ENCODE results near the gene SLC24A1. TPM values are rescaled to one million over a fixed set of nuclear protein-coding genes. Genes with fewer than 3 reads are reported as not detected.

Gene SLC24A1
- total RNA-seq, 1 donor from 2014 or later: 11.8 TPM

DNA sequence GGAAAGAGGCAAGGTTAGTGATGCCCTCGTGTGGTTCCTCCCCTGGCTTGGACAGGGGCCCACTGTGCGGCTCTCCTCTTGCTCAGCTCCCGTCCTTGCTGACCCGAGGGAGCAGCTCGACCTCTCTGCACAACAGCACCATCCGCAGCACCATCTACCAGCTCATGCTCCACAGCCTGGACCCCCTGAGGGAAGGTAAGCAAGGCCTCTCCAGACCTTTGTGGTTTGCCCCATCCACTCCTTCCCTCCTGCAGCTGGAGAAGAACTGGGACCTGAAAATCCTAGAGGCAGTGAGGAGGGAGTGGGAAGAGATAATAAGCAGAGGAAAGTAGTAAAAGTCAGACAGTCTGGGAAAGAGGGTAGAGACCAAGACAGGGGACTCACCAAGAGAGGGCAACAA lies 17.8 kb downstream of the SLC24A1 start:
- intact Hi-C loops (cut with DNase I): no loop called here
- Histone ChIP-seq H3K36me3 (no peaks in the 10 kb centered on the region), H3K27ac (no peak overlapping the region), H3K9me3 (no peaks in the 10 kb centered on the region), H3K27me3 (no peaks in the 10 kb centered on the region), H3K4me1 (peaks cover 14% of the 10 kb centered on the region), H3K4me3 (no peak overlapping the region)
- TF ChIP-seq CTCF (IDR thresholded peaks at IDR 0.05): no peak
- DNase-seq (no peak), ATAC-seq (no peak)

DNA sequence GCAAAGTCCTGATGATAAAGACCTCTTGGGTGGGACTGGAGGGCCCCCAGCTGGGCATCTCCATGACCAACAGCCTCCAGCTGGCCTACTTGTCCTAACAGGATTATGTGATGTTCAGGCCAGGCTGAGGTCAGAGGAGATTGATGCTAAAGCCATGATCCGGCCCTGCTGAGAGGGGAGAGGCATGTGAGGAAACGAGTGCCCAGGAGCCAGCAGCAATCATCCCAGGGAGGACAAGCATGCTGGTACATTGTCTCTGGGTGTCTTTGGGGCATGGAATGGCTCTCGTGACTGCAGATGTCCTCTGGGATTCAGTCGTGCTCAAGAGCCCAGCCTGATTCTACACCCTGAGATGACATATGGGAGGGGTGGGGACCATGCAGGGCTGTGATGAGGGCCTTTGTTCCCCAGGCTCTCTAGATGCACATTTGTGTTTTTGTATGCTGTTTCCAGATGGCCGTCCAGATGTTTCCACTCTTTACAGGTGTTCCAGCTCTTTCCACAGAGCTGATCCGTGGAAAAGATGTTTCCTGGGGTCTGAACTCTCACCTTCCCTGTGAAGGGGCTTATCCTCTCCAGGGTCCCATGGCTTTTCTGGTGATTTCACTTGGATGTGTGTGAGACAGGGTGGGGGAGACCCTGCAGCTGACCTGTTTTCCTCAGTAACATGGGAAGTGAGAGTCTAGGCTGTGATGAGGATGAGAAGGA lies 20.2 kb downstream of the SLC24A1 start:
- DNase-seq (no peak), ATAC-seq (peak; percentile 3)
- Histone ChIP-seq H3K27ac (no peak overlapping the region), H3K9me3 (no peaks in the 10 kb centered on the region), H3K4me3 (no peak overlapping the region), H3K4me1 (peaks cover 14% of the 10 kb centered on the region), H3K27me3 (no peaks in the 10 kb centered on the region), H3K36me3 (no peaks in the 10 kb centered on the region)
- intact Hi-C loops (cut with DNase I): no loop called here
- no peak for TF ChIP-seq CTCF (IDR thresholded peaks at IDR 0.05)

GRCh38 chr15:65642594-65642993 lies 20.9 kb downstream of the SLC24A1 start:
- peaks cover 14% of the 10 kb centered on the region for H3K4me1 ChIP-seq
- DNase-seq: no peak
- no peak overlapping the region for H3K4me3 ChIP-seq
- no peak for ATAC-seq
- no peak for TF ChIP-seq CTCF (IDR thresholded peaks at IDR 0.05)
- intact Hi-C loops (cut with DNase I): no loop called here
- no peaks in the 10 kb centered on the region for H3K36me3 ChIP-seq
- H3K27ac ChIP-seq: no peak overlapping the region
- no peaks in the 10 kb centered on the region for H3K27me3 ChIP-seq
- no peaks in the 10 kb centered on the region for H3K9me3 ChIP-seq

DNA sequence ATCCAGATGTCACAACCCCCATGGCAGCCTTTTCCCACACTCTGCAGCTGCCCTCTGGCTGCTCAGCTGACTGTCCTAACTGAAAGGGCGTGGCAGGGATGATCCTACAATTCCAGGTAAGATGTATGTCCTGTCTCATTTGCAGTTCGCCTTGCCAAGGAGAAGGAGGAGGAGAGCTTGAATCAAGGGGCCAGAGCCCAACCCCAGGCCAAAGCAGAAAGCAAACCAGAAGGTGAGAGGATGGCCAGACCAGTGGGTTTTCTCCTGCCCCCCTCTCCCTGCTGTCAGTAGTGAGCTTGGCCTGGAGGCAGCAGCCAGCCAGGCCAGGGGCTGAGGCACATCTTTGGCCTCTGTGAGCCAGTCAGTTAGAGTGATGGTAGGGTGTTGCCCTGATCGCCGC lies 22.5 kb downstream of the SLC24A1 start:
- no peaks in the 10 kb centered on the region for H3K36me3 ChIP-seq
- peaks cover 3% of the 10 kb centered on the region for H3K4me1 ChIP-seq
- no peak overlapping the region for H3K4me3 ChIP-seq
- DNase-seq: no peak
- intact Hi-C loops (cut with DNase I): no loop called here
- no peak for TF ChIP-seq CTCF (IDR thresholded peaks at IDR 0.05)
- no peaks in the 10 kb centered on the region for H3K9me3 ChIP-seq
- no peak for ATAC-seq
- no peak overlapping the region for H3K27ac ChIP-seq
- H3K27me3 ChIP-seq: no peaks in the 10 kb centered on the region

DNA sequence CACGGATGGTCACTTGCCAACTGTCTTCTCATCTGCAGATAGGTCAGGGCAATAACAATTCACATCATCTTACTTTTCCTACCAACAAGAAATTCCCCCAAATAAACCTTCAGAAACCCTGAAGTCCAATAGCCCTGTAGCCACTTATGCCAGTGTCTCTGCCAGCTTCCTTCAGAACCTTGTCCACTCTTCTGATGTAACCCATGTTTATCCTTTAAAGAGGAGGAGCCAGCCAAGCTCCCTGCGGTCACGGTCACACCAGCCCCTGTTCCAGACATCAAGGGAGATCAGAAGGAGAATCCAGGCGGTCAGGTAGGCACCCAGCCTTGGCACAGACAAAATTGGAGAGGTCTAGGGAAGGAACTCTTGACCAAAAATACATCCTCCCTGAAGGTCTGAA lies 23.7 kb downstream of the SLC24A1 start:
- Histone ChIP-seq H3K4me1 (peaks cover 3% of the 10 kb centered on the region), H3K4me3 (no peak overlapping the region), H3K27ac (no peak overlapping the region), H3K9me3 (no peaks in the 10 kb centered on the region), H3K36me3 (peaks cover 4% of the 10 kb centered on the region), H3K27me3 (no peaks in the 10 kb centered on the region)
- no peak for DNase-seq
- TF ChIP-seq CTCF (IDR thresholded peaks at IDR 0.05): no peak
- intact Hi-C loops (cut with DNase I): no loop called here
- no peak for ATAC-seq

DNA sequence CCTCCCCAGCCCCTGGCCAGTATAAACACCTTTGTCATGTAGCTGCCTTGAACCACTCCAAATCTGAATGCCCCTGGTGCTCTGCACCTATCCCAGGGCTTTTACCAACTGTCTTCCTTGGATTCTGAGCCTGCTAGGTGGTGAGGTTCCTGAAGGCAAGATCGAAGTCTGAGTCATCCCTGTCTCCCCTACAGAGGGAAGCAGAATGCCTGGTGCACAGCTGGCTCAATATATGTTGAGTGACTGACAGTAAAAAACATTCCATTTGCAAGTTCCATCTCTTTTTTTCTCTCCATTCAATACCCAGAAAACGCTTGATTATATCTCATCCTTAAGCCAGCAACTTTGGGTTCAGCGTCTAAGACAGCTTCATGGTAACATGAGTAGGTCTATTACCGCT lies 24.7 kb downstream of the SLC24A1 start:
- no peak overlapping the region for H3K4me3 ChIP-seq
- no peak for ATAC-seq
- H3K4me1 ChIP-seq: peaks cover 3% of the 10 kb centered on the region
- H3K27me3 ChIP-seq: no peaks in the 10 kb centered on the region
- peaks cover 7% of the 10 kb centered on the region for H3K36me3 ChIP-seq
- no peak for TF ChIP-seq CTCF (IDR thresholded peaks at IDR 0.05)
- DNase-seq: no peak
- intact Hi-C loops (cut with DNase I): no loop called here
- no peak overlapping the region for H3K27ac ChIP-seq
- H3K9me3 ChIP-seq: no peaks in the 10 kb centered on the region

Data from upper lobe of right lung (tissue), 1 donor.